Esophagus (tissue), 2 donors: Measurements from ENCODE around the gene DACH1. TPM values are rescaled to one million over a fixed set of nuclear protein-coding genes. Genes with fewer than 3 reads are reported as not detected.

Experiments
- H3K27ac ChIP-seq, 2 donors: one replicate each; pipeline ENCODE4 v1.5.1; 2013; ENCODE audit warnings: low read depth in 2 of 2, mild to moderate bottlenecking in 2 of 2, inconsistent platforms in 1 of 2, low read length in 1 of 2, moderate library complexity in 1 of 2
- H3K27me3 ChIP-seq, 2 donors: one replicate each; pipeline ENCODE4 v1.6.1; 2013; ENCODE audit warnings: low read length in 2 of 2, control low read depth in 1 of 2, mild to moderate bottlenecking in 1 of 2; ENCODE audit not compliant: insufficient read depth in 2 of 2, control insufficient read depth in 1 of 2
- H3K36me3 ChIP-seq, 2 donors: one replicate each; pipeline ENCODE4 v1.6.1; 2013; ENCODE audit warnings: low read length in 1 of 2; ENCODE audit not compliant: control insufficient read depth in 2 of 2, insufficient read depth in 2 of 2
- H3K4me1 ChIP-seq, 2 donors: one replicate each; pipeline ENCODE4 v1.6.1; 2013; ENCODE audit warnings: low read length in 1 of 2; ENCODE audit not compliant: control insufficient read depth in 2 of 2, insufficient read depth in 2 of 2
- H3K4me3 ChIP-seq, 2 donors: one replicate each; pipeline ENCODE4 v1.5.1; 2013; ENCODE audit warnings: low read length in 2 of 2, mild to moderate bottlenecking in 2 of 2, low read depth in 1 of 2, moderate library complexity in 1 of 2
- H3K9me3 ChIP-seq, 2 donors: one replicate each; pipeline ENCODE4 v1.6.1; 2013; ENCODE audit warnings: mild to moderate bottlenecking in 2 of 2, low read depth in 1 of 2, low read length in 1 of 2, moderate library complexity in 1 of 2; ENCODE audit not compliant: control insufficient read depth in 2 of 2, insufficient read depth in 1 of 2
- WGBS, 2 donors: extraction: QIAGEN DNeasy Blood & Tissue Kit; methylation state at CpG; one replicate each; pipeline ENCODE4 v1.1.7; 2013; 5-methylcytosine and 5-hydroxymethylcytosine counted together
- polyA plus RNA-seq, 2 donors: library from polyadenylated mRNA; stranded (reverse); fragments of 200-250 nt; gene quantifications; one replicate each; pipeline ENCODE4 v1.2.3, GENCODE V29; 2013
- donor health status: healthy with polysubstance abuse.
- donor health status: Bipolar disorder and iron deficiency.

DACH1 gene
- polyA plus RNA-seq, 2 donors, result 0.16 TPM

GRCh38 chr13:71773531-71773930 is 93.5 kb downstream of the DACH1 start:
- H3K4me3 ChIP-seq, result no peak overlapping the region
- no peaks in the 10 kb centered on the region for H3K9me3 ChIP-seq
- no peaks in the 10 kb centered on the region for H3K36me3 ChIP-seq
- WGBS, 2 donors, result 36 to 38% methylated on average over 4 of the region's 4 CpGs
- no peaks in the 10 kb centered on the region for H3K4me1 ChIP-seq
- H3K27me3 ChIP-seq, result no peaks in the 10 kb centered on the region
- no peak overlapping the region for H3K27ac ChIP-seq

GRCh38 chr13:71772361-71772760 is 94.6 kb downstream of the DACH1 start:
- H3K36me3 ChIP-seq, result no peaks in the 10 kb centered on the region
- H3K27ac ChIP-seq, result no peak overlapping the region
- no peaks in the 10 kb centered on the region for H3K4me1 ChIP-seq
- no peaks in the 10 kb centered on the region for H3K9me3 ChIP-seq
- 14 to 24% methylated on average over 1 of the region's 1 CpG for WGBS, 2 donors
- H3K27me3 ChIP-seq, result no peaks in the 10 kb centered on the region
- no peak overlapping the region for H3K4me3 ChIP-seq

- Histone ChIP-seq H3K27ac (no peak overlapping the region), H3K36me3 (no peaks in the 10 kb centered on the region), H3K9me3 (no peaks in the 10 kb centered on the region), H3K4me1 (no peaks in the 10 kb centered on the region), H3K27me3 (no peaks in the 10 kb centered on the region), H3K4me3 (no peak overlapping the region)
- WGBS, 2 donors, result 89 to 91% methylated on average over 2 of the region's 2 CpGs
Measured at GRCh38 chr13:71771144-71771543, 95.9 kb downstream of the DACH1 start.

GRCh38 chr13:71770710-71771109 is 96.3 kb downstream of the DACH1 start:
- Histone ChIP-seq H3K4me1 (no peaks in the 10 kb centered on the region), H3K36me3 (no peaks in the 10 kb centered on the region), H3K27ac (no peak overlapping the region), H3K27me3 (no peaks in the 10 kb centered on the region), H3K9me3 (no peaks in the 10 kb centered on the region), H3K4me3 (no peak overlapping the region)

- no peaks in the 10 kb centered on the region for H3K27me3 ChIP-seq
- no peaks in the 10 kb centered on the region for H3K4me1 ChIP-seq
- no peaks in the 10 kb centered on the region for H3K36me3 ChIP-seq
- H3K4me3 ChIP-seq, result no peak overlapping the region
- no peak overlapping the region for H3K27ac ChIP-seq
- H3K9me3 ChIP-seq, result no peaks in the 10 kb centered on the region
Measured at GRCh38 chr13:71768881-71769280, 98.1 kb downstream of the DACH1 start.

GRCh38 chr13:71759651-71760511 is 107.1 kb downstream of the DACH1 start:
- Histone ChIP-seq H3K4me1 (no peaks in the 10 kb centered on the region), H3K9me3 (peaks cover 0 to 3% of the 10 kb centered on the region in 2 donors), H3K4me3 (no peak overlapping the region), H3K27ac (no peak overlapping the region), H3K36me3 (no peaks in the 10 kb centered on the region), H3K27me3 (no peaks in the 10 kb centered on the region)
- WGBS, 2 donors, result 68 to 69% methylated on average over 10 of the region's 10 CpGs

GRCh38 chr13:71758828-71759227 is 108.2 kb downstream of the DACH1 start:
- Histone ChIP-seq H3K27me3 (no peaks in the 10 kb centered on the region), H3K27ac (no peak overlapping the region), H3K9me3 (peaks cover 0 to 3% of the 10 kb centered on the region in 2 donors), H3K4me3 (no peak overlapping the region), H3K36me3 (no peaks in the 10 kb centered on the region), H3K4me1 (no peaks in the 10 kb centered on the region)
- WGBS, 2 donors, result 37 to 45% methylated on average over 2 of the region's 2 CpGs

GRCh38 chr13:71754407-71754974 is 112.5 kb downstream of the DACH1 start:
- no peaks in the 10 kb centered on the region for H3K9me3 ChIP-seq
- no peaks in the 10 kb centered on the region for H3K27me3 ChIP-seq
- H3K27ac ChIP-seq, result no peak overlapping the region
- no peaks in the 10 kb centered on the region for H3K4me1 ChIP-seq
- no peaks in the 10 kb centered on the region for H3K36me3 ChIP-seq
- H3K4me3 ChIP-seq, result no peak overlapping the region
- 87% methylated on average over 7 of the region's 7 CpGs for WGBS, 2 donors

- WGBS, 2 donors, result 76 to 80% methylated on average over 4 of the region's 4 CpGs
- Histone ChIP-seq H3K4me1 (no peaks in the 10 kb centered on the region), H3K4me3 (no peak overlapping the region), H3K36me3 (no peaks in the 10 kb centered on the region), H3K9me3 (no peaks in the 10 kb centered on the region), H3K27me3 (no peaks in the 10 kb centered on the region), H3K27ac (no peak overlapping the region)
Measured at GRCh38 chr13:71752775-71753513, 114.1 kb downstream of the DACH1 start.
